Measurements from ENCODE around the gene CDC14B. TPM values are rescaled to one million over a fixed set of nuclear protein-coding genes. Genes with fewer than 3 reads are reported as not detected.

CDC14B gene
- total RNA-seq, 4 donors from 2014 or later, result 5.8 to 10.9 (median 8.0) TPM

GRCh38 chr9:96494215-96494800 lies 125.3 kb downstream of the CDC14B start:
- H3K4me3 ChIP-seq (ENCODE audit: low read depth, poor library complexity, severe bottlenecking), result no peak overlapping the region
- no peak for DNase-seq (ENCODE audit: low spot score in 2 of 2)
- intact Hi-C loops (cut with DNase I; ENCODE audit: low total_unique reads), result no loop called here
- WGBS, 2 donors, result 67 to 69% methylated on average over 8 of the region's 8 CpGs
- no peak for TF ChIP-seq CTCF (IDR thresholded peaks at IDR 0.05)
- no peak for TF ChIP-seq POLR2A (IDR thresholded peaks at IDR 0.05)

GRCh38 chr9:96493757-96494156 lies 125.9 kb downstream of the CDC14B start:
- no peak overlapping the region for H3K4me3 ChIP-seq (ENCODE audit: low read depth, poor library complexity, severe bottlenecking)
- intact Hi-C loops (cut with DNase I; ENCODE audit: low total_unique reads), result no loop called here
- TF ChIP-seq CTCF (IDR thresholded peaks at IDR 0.05), result no peak
- no peak for TF ChIP-seq POLR2A (IDR thresholded peaks at IDR 0.05)
- no peak for DNase-seq (ENCODE audit: low spot score in 2 of 2)
- WGBS, 2 donors, result 86 to 89% methylated on average over 13 of the region's 13 CpGs

GRCh38 chr9:96492993-96493531 lies 126.6 kb downstream of the CDC14B start:
- intact Hi-C loops (cut with DNase I; ENCODE audit: low total_unique reads), result no loop called here
- WGBS, 2 donors, result 84% methylated on average over 10 to 12 of the region's 12 CpGs
- no peak overlapping the region for H3K4me3 ChIP-seq (ENCODE audit: low read depth, poor library complexity, severe bottlenecking)
- TF ChIP-seq POLR2A (IDR thresholded peaks at IDR 0.05) (no peak), CTCF (IDR thresholded peaks at IDR 0.05) (no peak)
- no peak for DNase-seq (ENCODE audit: low spot score in 2 of 2)

GRCh38 chr9:96491880-96492525 lies 127.6 kb downstream of the CDC14B start:
- 87% methylated on average over 17 of the region's 17 CpGs for WGBS, 2 donors
- no peak overlapping the region for H3K4me3 ChIP-seq (ENCODE audit: low read depth, poor library complexity, severe bottlenecking)
- intact Hi-C loops (cut with DNase I; ENCODE audit: low total_unique reads), result no loop called here
- no peak for DNase-seq (ENCODE audit: low spot score in 2 of 2)
- TF ChIP-seq POLR2A (IDR thresholded peaks at IDR 0.05), result no peak
- no peak for TF ChIP-seq CTCF (IDR thresholded peaks at IDR 0.05)

GRCh38 chr9:96491079-96491879 lies 128.4 kb downstream of the CDC14B start:
- no peak overlapping the region for H3K4me3 ChIP-seq (ENCODE audit: low read depth, poor library complexity, severe bottlenecking)
- DNase-seq (ENCODE audit: low spot score in 2 of 2), result no peak
- WGBS, 2 donors, result 77 to 82% methylated on average over 10 of the region's 10 CpGs
- TF ChIP-seq CTCF (IDR thresholded peaks at IDR 0.05) (peak in 1 of 3 donors; percentile 12), POLR2A (IDR thresholded peaks at IDR 0.05) (no peak)
- intact Hi-C loops (cut with DNase I; ENCODE audit: low total_unique reads), result no loop called here

Data from lower leg skin (tissue), 4 donors.